HepG2 (cell line): ENCODE measurements around the gene POLR1D. TPM values are rescaled to one million over a fixed set of nuclear protein-coding genes. Genes with fewer than 3 reads are reported as not detected.

Experiments used
- BRD4 ChIP-seq: sonication (generic); formaldehyde crosslinking; IDR thresholded peaks from 2 replicates; pipeline ENCODE4 v1.4.0; 2020; ENCODE audit warnings: missing genetic modification reagents
- ESRRA ChIP-seq: sonication (generic); formaldehyde crosslinking; IDR thresholded peaks from 2 replicates; pipeline ENCODE4 v1.5.1; 2020; ENCODE audit warnings: mild to moderate bottlenecking, low read depth, missing genetic modification reagents
- FOXM1 ChIP-seq: sonication (generic); formaldehyde crosslinking; IDR thresholded peaks from 2 replicates; pipeline ENCODE4 v1.5.0; 2020; ENCODE audit warnings: missing genetic modification reagents
- FOXO1 ChIP-seq: sonication (generic); formaldehyde crosslinking; IDR thresholded peaks from 2 replicates; pipeline ENCODE4 v1.4.0; 2020; ENCODE audit warnings: missing genetic modification reagents
- IKZF1 ChIP-seq: fragments of 450-650 bp; IDR thresholded peaks from 2 replicates; pipeline ENCODE4 v1.7.1; 2016
- MYC ChIP-seq: sonication (generic); formaldehyde crosslinking; IDR thresholded peaks from 2 replicates; pipeline ENCODE4 v1.9.0; 2021; ENCODE audit warnings: missing genetic modification reagents, borderline replicate concordance
- PHF21A ChIP-seq: sonication (generic); formaldehyde crosslinking; IDR thresholded peaks from 2 replicates; pipeline ENCODE4 v1.5.0; 2020; ENCODE audit warnings: mild to moderate bottlenecking, missing genetic modification reagents
- TCF7 ChIP-seq: sonication (generic); IDR thresholded peaks from 2 replicates; pipeline ENCODE4 v1.6.1; 2016; ENCODE audit warnings: antibody characterized with exemption, low read depth
- ZNF562 ChIP-seq: sonication (generic); formaldehyde crosslinking; IDR thresholded peaks from 2 replicates; pipeline ENCODE4 v1.8.0; 2022; ENCODE audit warnings: missing genetic modification reagents, borderline replicate concordance
- ZNF766 ChIP-seq: sonication (generic); formaldehyde crosslinking; IDR thresholded peaks from 2 replicates; pipeline ENCODE4 v1.5.0; 2020; ENCODE audit warnings: missing genetic modification reagents, borderline replicate concordance
- polyA plus RNA-seq, 8 experiments: library from polyadenylated mRNA; depleted of rRNA in 3 of 8; stranded (reverse) in 7 of 8; unstranded in 1 of 8; fragments of >200 nt; fragmentation: Illumina TruSeq in 4 of 8; extraction: Trizol in 4 of 8; gene quantifications; 2 replicates each; pipeline versions ENCODE4 v1.2.1 to v1.2.3, GENCODE V29; 2011 to 2016; ENCODE audit warnings: low read depth in 4 of 8, missing spikeins in 1 of 8, mixed read lengths in 1 of 8; ENCODE audit not compliant: insufficient read depth in 1 of 8
- total RNA-seq, 5 experiments: library from RNA; depleted of rRNA; stranded (reverse); fragments of >200 nt; fragmentation: Illumina TruSeq; extraction: Trizol; gene quantifications; 2 replicates each; pipeline ENCODE4 v1.2.3, GENCODE V29; 2016; ENCODE audit warnings: low read depth in 1 of 5
- TF ChIP-seq, protein P1 (sequence below): sonication (generic); formaldehyde crosslinking; IDR thresholded peaks from 2 replicates; pipeline ENCODE4 v1.5.0; 2020; ENCODE audit warnings: missing genetic modification reagents
- TF ChIP-seq, protein P2 (sequence below): sonication (generic); formaldehyde crosslinking; IDR thresholded peaks from 2 replicates; pipeline ENCODE4 v1.5.1; 2020; ENCODE audit warnings: missing genetic modification reagents, mild to moderate bottlenecking, borderline replicate concordance
- TF ChIP-seq, protein P3 (sequence below): sonication (generic); formaldehyde crosslinking; conservative IDR thresholded peaks from 2 replicates; pipeline ENCODE4 v1.4.0; 2020; ENCODE audit warnings: mild to moderate bottlenecking, missing genetic modification reagents, moderate library complexity
- TF ChIP-seq, protein P4 (sequence below): sonication (generic); formaldehyde crosslinking; IDR thresholded peaks from 2 replicates; pipeline ENCODE4 v1.4.0; 2020; ENCODE audit warnings: mild to moderate bottlenecking, low read depth, missing genetic modification reagents
- TF ChIP-seq, protein P5 (sequence below): sonication (generic); formaldehyde crosslinking; IDR thresholded peaks from 2 replicates; pipeline ENCODE4 v1.4.0; 2020; ENCODE audit warnings: missing genetic modification reagents, borderline replicate concordance
- TF ChIP-seq, protein P6 (sequence below): conservative IDR thresholded peaks from 2 replicates; pipeline ENCODE4 v1.6.1; 2018; ENCODE audit warnings: missing genetic modification reagents
- TF ChIP-seq, protein P7 (sequence below), 2 experiments: fragments of 450-650 bp in 1 of 2; sonication (generic) in 1 of 2; formaldehyde crosslinking; IDR thresholded peaks; 2 replicates each; pipeline versions ENCODE4 v1.5.0 to v1.8.0; 2020 to 2022; ENCODE audit warnings: mild to moderate bottlenecking in 1 of 2, missing genetic modification reagents in 1 of 2

Gene POLR1D
- total and polyA plus RNA-seq, 2 of the 13 experiments (the other 11 are each of a cell fraction or from before 2014, with no cell fraction given), result 183 to 490 TPM

DNA sequence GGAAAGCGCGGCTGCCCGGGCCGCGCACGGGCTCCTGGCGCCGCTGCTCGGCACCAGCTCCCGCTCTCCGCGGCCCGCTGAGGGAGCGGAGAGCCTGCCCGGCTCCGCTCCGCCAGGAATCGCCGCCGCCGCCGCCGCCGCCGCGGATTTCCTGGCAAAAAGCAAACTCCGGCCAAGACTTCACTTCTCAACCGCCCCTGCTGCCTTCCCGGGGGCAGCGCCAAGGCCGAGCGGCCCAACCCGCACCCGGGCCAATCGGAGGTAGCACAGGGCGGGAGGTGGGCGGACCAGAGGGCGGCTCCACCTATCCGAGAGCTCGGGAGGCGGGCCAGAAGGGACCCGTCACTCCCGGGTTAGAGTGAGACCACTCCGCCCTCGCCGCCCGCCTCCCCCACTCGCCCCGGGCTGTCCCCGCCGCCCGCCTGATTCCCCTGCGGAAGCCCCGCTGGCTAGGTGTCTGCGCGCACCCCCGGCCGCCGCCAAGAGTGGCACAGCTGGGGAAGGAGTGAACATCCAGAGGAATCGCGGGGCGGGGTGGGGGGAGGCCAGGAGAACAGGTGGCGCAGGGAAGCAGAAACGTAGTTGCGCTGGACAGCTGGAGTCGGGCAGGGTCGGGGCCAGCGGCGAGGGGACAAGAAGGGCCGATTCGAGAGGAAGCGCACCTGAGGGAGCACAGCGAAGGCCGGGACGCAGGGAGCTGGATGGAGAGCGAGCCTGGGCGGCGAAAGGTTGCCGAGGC is 1.1 kb upstream of the POLR1D start, which contains the start of gene LNX2 (continued):
- TF ChIP-seq, protein P1, sequence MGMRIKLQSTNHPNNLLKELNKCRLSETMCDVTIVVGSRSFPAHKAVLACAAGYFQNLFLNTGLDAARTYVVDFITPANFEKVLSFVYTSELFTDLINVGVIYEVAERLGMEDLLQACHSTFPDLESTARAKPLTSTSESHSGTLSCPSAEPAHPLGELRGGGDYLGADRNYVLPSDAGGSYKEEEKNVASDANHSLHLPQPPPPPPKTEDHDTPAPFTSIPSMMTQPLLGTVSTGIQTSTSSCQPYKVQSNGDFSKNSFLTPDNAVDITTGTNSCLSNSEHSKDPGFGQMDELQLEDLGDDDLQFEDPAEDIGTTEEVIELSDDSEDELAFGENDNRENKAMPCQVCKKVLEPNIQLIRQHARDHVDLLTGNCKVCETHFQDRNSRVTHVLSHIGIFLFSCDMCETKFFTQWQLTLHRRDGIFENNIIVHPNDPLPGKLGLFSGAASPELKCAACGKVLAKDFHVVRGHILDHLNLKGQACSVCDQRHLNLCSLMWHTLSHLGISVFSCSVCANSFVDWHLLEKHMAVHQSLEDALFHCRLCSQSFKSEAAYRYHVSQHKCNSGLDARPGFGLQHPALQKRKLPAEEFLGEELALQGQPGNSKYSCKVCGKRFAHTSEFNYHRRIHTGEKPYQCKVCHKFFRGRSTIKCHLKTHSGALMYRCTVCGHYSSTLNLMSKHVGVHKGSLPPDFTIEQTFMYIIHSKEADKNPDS (CRISPR knock-in tag), result no peak
- TF ChIP-seq, protein P2, sequence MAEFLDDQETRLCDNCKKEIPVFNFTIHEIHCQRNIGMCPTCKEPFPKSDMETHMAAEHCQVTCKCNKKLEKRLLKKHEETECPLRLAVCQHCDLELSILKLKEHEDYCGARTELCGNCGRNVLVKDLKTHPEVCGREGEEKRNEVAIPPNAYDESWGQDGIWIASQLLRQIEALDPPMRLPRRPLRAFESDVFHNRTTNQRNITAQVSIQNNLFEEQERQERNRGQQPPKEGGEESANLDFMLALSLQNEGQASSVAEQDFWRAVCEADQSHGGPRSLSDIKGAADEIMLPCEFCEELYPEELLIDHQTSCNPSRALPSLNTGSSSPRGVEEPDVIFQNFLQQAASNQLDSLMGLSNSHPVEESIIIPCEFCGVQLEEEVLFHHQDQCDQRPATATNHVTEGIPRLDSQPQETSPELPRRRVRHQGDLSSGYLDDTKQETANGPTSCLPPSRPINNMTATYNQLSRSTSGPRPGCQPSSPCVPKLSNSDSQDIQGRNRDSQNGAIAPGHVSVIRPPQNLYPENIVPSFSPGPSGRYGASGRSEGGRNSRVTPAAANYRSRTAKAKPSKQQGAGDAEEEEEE (CRISPR knock-in tag), result no peak
- no peak for TF ChIP-seq BRD4
- 0 out of 2 replicates have a peak, but pooled peaks have one; percentile 10 for TF ChIP-seq FOXO1
- TF ChIP-seq MYC (CRISPR knock-in tag), result peak; percentile 61
- TF ChIP-seq, protein P3, sequence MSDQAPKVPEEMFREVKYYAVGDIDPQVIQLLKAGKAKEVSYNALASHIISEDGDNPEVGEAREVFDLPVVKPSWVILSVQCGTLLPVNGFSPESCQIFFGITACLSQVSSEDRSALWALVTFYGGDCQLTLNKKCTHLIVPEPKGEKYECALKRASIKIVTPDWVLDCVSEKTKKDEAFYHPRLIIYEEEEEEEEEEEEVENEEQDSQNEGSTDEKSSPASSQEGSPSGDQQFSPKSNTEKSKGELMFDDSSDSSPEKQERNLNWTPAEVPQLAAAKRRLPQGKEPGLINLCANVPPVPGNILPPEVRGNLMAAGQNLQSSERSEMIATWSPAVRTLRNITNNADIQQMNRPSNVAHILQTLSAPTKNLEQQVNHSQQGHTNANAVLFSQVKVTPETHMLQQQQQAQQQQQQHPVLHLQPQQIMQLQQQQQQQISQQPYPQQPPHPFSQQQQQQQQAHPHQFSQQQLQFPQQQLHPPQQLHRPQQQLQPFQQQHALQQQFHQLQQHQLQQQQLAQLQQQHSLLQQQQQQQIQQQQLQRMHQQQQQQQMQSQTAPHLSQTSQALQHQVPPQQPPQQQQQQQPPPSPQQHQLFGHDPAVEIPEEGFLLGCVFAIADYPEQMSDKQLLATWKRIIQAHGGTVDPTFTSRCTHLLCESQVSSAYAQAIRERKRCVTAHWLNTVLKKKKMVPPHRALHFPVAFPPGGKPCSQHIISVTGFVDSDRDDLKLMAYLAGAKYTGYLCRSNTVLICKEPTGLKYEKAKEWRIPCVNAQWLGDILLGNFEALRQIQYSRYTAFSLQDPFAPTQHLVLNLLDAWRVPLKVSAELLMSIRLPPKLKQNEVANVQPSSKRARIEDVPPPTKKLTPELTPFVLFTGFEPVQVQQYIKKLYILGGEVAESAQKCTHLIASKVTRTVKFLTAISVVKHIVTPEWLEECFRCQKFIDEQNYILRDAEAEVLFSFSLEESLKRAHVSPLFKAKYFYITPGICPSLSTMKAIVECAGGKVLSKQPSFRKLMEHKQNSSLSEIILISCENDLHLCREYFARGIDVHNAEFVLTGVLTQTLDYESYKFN (CRISPR knock-in tag), result peak; percentile 35
- no peak for TF ChIP-seq ZNF562 (CRISPR knock-in tag)
- TF ChIP-seq, protein P4, sequence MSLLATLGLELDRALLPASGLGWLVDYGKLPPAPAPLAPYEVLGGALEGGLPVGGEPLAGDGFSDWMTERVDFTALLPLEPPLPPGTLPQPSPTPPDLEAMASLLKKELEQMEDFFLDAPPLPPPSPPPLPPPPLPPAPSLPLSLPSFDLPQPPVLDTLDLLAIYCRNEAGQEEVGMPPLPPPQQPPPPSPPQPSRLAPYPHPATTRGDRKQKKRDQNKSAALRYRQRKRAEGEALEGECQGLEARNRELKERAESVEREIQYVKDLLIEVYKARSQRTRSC (CRISPR knock-in tag), result no peak
- no peak for TF ChIP-seq IKZF1
- TF ChIP-seq, protein P5, sequence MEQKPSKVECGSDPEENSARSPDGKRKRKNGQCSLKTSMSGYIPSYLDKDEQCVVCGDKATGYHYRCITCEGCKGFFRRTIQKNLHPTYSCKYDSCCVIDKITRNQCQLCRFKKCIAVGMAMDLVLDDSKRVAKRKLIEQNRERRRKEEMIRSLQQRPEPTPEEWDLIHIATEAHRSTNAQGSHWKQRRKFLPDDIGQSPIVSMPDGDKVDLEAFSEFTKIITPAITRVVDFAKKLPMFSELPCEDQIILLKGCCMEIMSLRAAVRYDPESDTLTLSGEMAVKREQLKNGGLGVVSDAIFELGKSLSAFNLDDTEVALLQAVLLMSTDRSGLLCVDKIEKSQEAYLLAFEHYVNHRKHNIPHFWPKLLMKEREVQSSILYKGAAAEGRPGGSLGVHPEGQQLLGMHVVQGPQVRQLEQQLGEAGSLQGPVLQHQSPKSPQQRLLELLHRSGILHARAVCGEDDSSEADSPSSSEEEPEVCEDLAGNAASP (CRISPR knock-in tag), result no peak
- no peak for TF ChIP-seq FOXM1 (CRISPR knock-in tag)
- TF ChIP-seq, protein P6, sequence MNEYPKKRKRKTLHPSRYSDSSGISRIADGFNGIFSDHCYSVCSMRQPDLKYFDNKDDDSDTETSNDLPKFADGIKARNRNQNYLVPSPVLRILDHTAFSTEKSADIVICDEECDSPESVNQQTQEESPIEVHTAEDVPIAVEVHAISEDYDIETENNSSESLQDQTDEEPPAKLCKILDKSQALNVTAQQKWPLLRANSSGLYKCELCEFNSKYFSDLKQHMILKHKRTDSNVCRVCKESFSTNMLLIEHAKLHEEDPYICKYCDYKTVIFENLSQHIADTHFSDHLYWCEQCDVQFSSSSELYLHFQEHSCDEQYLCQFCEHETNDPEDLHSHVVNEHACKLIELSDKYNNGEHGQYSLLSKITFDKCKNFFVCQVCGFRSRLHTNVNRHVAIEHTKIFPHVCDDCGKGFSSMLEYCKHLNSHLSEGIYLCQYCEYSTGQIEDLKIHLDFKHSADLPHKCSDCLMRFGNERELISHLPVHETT (CRISPR knock-in tag), result 0 out of 2 replicates have a peak, but pooled peaks have one; percentile 45
- TF ChIP-seq PHF21A (CRISPR knock-in tag), result no peak
- no peak for TF ChIP-seq ZNF766 (CRISPR knock-in tag)
- TF ChIP-seq TCF7, result no peak
- TF ChIP-seq, protein P7, sequence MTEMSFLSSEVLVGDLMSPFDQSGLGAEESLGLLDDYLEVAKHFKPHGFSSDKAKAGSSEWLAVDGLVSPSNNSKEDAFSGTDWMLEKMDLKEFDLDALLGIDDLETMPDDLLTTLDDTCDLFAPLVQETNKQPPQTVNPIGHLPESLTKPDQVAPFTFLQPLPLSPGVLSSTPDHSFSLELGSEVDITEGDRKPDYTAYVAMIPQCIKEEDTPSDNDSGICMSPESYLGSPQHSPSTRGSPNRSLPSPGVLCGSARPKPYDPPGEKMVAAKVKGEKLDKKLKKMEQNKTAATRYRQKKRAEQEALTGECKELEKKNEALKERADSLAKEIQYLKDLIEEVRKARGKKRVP (CRISPR knock-in tag; IDR thresholded peaks at IDR 0.05), result no peak
- no peak for TF ChIP-seq ESRRA (CRISPR knock-in tag)
